ENCODE measurements around the gene DNAJB6.

DNA sequence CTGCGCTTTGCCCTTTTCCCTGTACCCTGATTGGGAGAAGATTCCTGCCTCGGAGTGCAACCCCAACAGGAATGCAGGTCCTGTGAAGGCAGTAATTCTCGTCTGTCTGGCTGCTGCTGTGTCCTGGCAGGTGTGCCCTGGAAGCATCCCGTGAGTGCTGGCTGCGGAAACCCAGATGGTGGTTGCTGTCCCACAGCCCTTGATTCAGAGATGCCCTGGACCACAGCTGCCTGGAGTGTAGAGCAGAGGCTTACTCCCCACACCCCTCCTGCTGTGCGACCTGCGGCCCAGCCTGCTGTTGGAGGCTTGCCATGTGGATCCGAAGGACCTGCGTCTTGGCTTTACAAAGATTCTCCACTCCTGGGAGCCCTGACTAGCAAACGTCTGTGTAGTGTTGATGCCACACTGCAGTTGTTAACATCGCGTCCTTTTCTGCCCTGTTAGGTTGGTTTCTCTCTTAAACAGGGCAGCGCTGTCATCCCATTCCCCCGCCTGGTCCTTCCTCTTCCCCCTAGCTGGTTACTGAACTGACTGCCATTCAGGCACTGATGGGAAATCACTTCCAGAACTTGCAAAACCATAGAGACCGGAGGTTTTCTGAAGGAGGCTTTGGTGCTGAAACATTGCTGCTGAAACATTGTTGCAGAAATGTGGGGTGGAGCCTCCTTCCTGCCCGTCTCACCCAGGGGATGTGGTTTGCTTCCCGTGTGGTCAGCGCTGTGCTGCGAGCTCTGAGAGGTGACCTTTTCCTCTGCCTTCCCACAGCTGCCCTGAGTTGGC is 53.3 kb downstream of the DNAJB6 start:
- TF ChIP-seq, protein P1, sequence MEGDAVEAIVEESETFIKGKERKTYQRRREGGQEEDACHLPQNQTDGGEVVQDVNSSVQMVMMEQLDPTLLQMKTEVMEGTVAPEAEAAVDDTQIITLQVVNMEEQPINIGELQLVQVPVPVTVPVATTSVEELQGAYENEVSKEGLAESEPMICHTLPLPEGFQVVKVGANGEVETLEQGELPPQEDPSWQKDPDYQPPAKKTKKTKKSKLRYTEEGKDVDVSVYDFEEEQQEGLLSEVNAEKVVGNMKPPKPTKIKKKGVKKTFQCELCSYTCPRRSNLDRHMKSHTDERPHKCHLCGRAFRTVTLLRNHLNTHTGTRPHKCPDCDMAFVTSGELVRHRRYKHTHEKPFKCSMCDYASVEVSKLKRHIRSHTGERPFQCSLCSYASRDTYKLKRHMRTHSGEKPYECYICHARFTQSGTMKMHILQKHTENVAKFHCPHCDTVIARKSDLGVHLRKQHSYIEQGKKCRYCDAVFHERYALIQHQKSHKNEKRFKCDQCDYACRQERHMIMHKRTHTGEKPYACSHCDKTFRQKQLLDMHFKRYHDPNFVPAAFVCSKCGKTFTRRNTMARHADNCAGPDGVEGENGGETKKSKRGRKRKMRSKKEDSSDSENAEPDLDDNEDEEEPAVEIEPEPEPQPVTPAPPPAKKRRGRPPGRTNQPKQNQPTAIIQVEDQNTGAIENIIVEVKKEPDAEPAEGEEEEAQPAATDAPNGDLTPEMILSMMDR (IDR thresholded peaks at IDR 0.05; ENCODE audit: borderline replicate concordance, extremely low read depth, low read length, poor library complexity, severe bottlenecking) = no peak
- TF ChIP-seq EZH2 (IDR thresholded peaks at IDR 0.05; ENCODE audit: borderline replicate concordance, low read depth, low read length, severe bottlenecking) = no peak
